Caki2 (cell line): ENCODE data around the gene PXN. TPM values are rescaled to one million over a fixed set of nuclear protein-coding genes. Genes with fewer than 3 reads are reported as not detected.
A peak's percentile ranks its signal among the peaks of the same experiment; 100 is the strongest.
"Not testable (repeated sequence)": the region's sequence is repeated elsewhere in the genome, so short reads cannot be mapped to it uniquely, and the experiment has no call there.

Source experiments
- DNase-seq: peaks from one replicate; pipeline ENCODE4 v3.0.0-alpha.2; 2015; ENCODE audit warnings: low read depth
- in situ Hi-C: cut with HindIII; loops from 2 replicates; pipeline ENCODE4 v1.10.0; 2016; ENCODE audit warnings: low sequenced_read_pairs, low pct_unique_long_range_greater_than_20kb, mixed read lengths
- total RNA-seq: library from RNA; depleted of rRNA; stranded (reverse); fragments of >200 nt; shearing (Covaris generic); gene quantifications from 2 replicates; pipeline ENCODE4 v1.2.3, GENCODE V29; 2014; ENCODE audit warnings: low replicate concordance

The PXN gene
- total RNA-seq, 1 experiment from 2014 or later = 8.2 TPM

GRCh38 chr12:120264086-120264903, 1.2 kb downstream of the PXN start:
- in situ Hi-C loops = no loop called here
- no peak for DNase-seq

DNA sequence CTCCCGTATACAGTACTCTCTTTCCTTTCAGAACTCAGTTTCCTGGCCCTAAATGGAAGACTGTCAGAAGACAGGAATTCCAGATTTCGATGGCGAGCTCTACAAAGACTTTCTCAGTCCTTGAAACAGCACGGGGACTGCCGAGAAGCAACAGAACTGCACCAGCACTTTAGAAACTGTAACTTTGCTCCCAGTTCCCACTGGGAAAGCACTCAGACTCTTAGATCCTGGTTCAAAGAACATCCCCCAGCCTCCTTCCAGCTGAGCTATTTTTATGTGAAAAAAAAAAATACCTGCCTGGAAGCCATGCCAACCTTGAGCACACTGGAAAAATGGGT, 1.8 kb downstream of the PXN start:
- no peak for DNase-seq
- in situ Hi-C loops = no loop called here

DNA sequence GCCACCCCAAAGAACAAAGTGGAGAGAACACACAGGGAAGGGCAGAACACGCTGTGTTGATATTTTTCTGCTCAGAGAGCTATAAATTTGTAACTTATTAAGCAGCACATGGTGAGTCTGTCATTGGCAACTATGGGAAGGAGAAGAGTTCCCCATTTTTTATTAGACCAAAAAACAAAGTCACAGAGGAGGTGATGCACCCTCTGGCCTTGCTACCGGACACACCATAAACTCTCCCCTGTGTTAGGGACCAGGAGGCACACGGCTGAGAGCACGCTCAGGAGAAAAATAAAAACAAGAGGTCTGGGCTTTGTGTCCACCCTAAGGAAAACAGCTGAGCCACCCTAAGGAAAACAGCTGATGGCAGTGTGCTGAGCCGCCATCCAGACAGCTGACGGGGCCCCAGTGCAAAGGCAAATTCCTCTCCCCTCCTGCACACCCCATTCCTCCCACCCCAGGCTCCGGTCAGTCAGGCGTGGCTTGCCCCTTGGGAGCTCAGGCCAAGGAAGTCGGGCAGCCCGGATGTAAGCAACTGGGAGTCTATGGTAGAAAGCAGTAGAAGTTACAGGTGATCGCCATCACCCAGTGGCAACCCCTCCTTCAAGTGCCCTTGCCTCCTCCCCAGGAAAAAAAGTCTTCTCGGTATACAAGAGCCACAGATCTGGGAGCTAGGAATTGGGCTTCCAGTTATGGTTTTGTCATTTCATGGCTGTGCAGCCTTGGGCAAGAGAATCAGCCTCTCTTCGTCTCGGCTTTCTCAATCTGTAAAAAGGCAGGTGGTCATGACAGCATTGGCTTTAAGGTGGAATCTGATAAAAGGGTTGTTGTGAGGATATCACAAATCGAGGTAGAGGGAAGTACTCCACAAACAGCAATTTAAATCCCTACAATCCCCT, 2.4 kb downstream of the PXN start:
- in situ Hi-C loops = no loop called here
- DNase-seq = peak; percentile 38

DNA sequence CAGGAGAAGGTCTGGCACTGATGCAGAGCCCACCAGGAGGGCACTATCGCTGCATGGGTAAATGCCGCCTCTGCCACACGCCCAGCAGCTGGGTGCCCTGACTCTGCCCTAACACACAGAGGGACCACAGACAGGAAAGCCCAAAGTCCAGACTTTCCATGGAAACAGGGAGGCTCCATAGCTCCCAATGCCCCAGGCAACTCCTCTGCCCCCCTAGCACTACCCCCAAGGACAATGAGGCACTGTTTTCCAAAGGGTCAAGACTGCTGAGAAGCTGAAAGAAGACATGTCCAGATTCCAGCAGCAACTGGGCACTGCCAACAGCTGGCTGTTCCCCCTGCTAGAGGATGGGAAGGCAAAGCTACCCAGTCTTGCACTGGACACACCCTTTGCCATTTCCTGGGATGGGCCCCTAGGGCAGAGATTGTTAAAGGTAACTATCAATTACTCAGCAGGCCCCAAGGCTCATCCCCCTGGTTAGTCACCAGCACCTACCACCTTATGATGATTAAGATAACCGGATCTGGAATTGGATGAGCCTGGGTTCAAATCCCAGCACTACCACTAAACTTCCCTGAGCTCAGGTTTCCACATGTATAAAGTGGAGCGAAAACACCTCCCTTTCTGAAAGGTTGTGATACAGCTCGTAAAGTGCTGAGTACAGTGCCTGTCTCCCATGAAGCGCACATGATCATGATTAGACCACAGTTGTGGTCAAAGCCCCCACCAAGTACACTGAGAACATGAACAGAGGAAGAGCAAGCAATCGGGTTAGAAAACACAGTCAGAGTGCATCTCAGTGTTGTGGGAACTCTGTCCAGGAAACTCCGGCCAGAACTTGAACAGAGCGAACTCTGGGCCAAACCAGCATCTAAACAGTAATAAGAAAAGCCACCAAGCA, 3.3 kb downstream of the PXN start:
- in situ Hi-C loops = no loop called here
- peak; percentile 49 for DNase-seq

GRCh38 chr12:120260607-120261006, 4.9 kb downstream of the PXN start:
- DNase-seq = no peak
- in situ Hi-C loops = no loop called here

DNA sequence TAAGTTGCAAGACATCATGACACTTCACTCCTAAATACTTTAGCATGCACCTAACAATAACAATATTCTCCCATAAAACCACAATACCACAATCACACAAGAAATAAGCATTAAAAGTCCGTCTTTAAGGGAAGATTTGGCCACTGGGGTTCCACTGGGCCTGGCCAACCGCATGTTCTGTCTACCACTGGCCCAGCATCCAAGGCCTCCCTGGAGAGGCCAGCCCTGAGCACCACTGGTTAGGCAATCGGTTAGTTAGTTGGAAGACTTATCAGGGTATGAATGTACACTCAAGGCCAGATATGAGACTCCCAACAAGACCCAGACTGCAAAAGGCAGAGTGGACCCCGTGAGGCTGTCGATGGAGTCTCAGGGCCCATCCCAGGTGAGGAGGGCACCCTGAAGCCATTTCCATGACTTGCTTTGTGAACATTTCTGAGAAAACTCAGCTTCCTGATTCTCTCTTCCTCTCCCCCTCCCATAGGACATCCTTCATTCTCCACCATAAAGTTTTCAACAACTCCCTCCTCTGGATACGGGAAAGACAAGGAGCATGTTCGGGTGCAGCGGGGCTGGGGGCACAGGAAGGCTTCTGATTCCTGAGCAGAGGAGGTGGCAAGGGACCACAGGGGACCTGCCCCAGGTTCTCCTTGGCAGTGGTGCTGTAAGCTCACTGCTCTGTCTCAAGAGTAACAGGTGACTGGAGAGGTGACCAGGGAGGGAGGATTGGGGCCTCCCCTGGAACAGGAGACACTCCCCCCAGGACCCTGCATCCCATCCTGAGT, 5.9 kb downstream of the PXN start:
- in situ Hi-C loops = no loop called here
- no peak for DNase-seq

DNA sequence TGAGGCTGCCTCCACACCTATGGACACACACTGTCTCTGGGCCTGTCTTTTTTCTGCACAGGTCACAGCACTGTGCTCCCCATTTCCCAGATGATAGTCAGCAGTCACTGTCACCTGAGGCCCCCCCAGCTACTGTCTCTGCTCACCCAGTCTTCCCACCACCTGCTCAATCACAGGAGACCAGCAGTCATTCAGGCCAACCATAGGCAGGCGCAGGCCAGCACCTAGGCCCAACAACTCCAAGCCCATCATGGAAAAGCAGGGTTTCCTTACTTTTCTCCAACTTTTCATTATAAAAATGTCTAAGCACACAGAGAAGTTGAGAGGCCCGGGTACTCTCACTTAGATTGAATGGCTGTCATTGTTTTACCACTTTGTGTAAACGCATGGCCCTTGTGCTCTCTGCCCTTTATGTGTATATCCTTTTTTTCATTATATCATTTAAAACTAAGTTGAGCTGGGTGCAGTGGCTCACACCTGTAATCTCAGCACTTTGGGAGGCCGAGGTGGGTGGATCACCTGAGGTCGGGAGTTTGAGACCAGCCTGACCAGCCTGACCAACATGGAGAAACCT, 7.1 kb downstream of the PXN start:
- no peak for DNase-seq
- in situ Hi-C loops = no loop called here

GRCh38 chr12:120257041-120257821, 8.3 kb downstream of the PXN start:
- peak; percentile 45 for DNase-seq
- in situ Hi-C loops = no loop called here

GRCh38 chr12:120254809-120255208, 10.7 kb downstream of the PXN start:
- no peak for DNase-seq
- in situ Hi-C loops = no loop called here

DNA sequence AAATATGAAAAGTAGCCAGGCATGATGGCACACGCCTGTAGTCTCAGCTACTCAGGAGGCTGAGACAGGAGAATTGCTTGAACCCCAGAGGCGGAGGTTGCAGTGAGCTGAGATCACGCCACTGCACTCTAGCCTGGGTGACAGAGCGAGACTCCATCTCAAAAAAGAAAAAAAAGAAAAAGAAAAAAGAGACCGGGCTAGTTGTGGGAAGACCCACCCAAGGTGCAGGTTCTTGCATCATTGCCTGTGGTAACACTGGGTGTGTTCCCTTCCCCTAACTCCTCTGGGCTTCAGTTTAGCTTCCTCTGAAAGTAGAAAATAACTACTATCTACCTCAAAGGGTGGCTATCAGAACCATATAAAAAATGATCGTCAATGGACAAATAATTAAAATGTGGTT, 12.2 kb downstream of the PXN start:
- DNase-seq, in situ Hi-C loops: not testable (repeated sequence)

DNA sequence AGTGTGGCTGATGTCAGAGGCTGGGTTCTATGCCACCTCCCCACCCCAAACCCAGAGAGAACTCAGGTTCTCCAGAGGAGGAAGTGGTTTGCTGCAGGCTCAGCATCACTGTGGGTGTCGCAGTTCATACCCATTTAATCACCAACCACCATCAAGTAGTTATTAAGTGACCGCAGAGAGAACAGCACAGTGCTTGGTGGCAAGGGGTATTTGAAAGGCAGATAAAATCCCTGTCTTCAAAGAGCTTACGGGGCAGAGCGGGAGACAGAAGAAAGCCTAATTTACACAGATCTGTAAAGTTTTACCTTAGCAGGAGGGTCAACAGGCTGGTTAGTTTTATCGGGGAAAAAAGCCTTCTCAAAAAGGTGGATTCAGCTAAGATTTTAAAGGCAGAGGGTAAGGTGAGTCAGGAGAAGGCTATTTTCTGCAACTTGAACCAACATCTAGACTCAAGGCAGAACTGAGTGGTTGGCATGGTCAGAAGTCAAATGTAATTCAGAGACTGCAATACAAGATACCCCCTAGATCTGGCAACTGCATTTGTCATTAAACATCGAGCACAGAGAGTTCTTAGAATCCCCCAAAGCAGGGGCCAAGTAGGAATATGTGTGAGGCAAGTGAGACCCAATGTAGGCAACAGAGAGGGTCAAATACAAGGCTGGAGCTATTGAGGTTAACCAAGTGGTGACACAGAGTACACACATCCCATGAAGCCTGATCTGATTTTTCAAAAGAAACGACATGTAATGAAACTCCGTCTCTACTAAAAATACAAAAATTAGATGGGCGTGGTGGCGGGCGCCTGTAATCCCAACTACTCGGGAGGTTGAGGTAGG, 13.2 kb downstream of the PXN start:
- in situ Hi-C loops = no loop called here
- no peak for DNase-seq

DNA sequence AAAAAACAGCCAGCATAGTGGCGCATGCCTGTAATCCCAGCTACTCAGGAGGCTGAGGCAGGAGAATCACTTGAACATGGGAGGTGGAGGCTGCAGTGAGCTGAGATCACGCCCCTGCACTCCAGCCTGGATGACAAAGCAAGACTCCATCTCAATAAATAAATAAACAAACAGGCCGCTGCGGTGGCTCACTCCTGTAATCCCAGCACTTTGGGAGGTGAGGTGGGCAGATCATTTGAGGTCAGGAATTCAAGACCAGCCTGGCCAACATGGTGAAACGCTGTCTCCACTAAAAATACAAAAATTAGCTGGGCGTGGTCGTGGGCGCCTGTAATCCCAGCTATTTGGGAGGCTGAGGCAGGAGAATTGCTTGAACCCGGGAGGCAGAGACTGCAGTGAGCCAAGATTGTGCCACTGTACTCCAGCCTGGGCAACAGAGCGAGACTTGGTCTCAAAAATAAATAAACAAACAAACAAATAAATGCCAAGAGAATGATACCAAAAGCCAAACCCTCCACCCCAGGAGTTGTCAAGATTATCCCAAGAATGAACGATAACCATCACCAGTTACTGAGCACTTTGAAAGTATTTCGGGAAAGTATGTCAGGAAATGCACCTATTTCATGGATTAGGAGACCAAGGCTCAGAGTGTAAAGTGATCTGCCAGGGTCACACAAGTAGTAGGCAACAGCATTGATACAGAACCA, 14.0 kb downstream of the PXN start:
- in situ Hi-C loops = not testable (repeated sequence)
- peak; percentile 39 for DNase-seq

DNA sequence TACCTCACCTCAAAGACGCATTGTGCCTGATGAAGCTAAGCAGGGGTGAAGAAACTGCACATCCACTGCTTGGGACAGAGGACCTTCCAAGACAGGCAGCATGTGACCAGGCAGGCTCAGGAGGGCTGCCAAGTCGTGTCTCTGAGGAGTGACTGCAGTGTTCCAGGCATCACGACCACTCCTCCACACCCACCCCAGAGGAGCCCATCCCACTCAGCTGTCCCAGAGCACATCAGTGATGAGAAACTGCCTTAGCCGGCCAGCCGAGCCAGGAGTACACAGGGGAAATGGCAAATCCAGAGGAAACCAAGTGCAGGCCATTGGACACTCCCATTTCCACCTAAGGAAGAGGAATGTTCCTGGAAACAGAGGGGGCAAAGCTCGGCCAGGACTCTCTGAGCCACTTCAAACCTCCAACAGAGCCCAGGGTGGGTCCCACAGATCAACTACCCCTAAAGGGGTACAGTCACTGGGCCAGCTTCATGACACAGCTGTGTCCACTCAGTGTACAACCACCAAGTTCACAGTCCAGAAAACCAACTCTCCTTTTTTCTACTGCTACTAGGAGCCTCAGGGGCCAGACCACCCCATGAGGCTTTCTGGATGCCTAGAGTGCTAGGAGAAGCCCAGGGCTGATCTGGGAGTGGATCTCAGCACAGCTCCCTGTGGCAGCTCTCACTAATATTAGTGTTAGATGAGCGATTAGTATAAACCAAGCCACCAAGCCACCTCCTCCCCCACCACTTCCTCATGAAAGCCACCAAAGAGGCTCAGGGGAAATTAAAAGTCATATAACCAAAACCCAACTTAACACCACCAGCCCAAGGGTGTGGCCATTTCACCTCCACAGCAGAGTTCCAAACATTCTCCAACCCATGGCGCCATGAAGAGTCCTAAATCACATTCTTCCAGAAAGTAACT, 15.4 kb downstream of the PXN start:
- DNase-seq = no peak
- in situ Hi-C loops = no loop called here

DNA sequence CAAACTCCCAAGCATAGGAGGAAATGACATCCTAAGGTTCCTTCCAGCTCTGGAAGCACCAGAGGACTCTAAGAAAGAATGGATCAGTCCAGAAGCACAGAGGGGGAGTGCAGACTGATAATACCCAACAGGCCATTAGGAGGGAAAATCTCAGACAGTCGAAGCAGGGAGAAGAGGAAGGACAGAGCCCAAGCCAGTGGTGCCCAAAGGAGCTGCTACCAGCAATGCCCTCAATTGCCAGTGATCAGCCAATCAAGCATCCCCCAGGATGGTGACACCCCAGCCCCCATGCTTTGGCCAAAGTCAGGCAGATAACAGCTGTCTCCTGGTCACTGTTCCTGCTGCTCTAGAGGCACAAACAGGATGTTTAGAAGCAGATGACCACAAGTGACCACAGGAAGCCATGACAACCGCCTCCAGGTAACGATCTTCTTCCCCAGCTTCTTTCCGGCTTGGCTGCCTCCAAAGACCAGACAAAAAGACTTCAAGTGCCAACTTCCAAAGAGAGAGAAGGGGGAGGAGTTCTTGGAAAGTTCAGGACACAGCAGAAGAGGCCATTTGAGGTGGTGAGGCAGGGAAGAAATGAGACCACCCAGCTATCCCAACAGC, 16.2 kb downstream of the PXN start:
- in situ Hi-C loops = no loop called here
- no peak for DNase-seq
